Fibroblast of lung (primary cell): Measurements from ENCODE around the gene NCR1. TPM values are rescaled to one million over a fixed set of nuclear protein-coding genes. Genes with fewer than 3 reads are reported as not detected.

ENCODE experiments used
- DNase-seq, 2 donors: peaks; one replicate each; pipeline versions ENCODE4 v3.0.0 to v3.0.0-alpha.2; 2010; ENCODE audit warnings: low read depth in 2 of 2
- H2AFZ ChIP-seq: 2 replicates; pipeline ENCODE4 v1.5.1; 2012; ENCODE audit warnings: low read length, control low read depth, inconsistent platforms
- H3K27ac ChIP-seq: 2 replicates; pipeline ENCODE4 v1.5.1; 2011; ENCODE audit warnings: low read length, control low read depth; ENCODE audit not compliant: insufficient read depth
- H3K27me3 ChIP-seq: 2 replicates; pipeline ENCODE4 v1.5.1; 2011; ENCODE audit warnings: mild to moderate bottlenecking, low read length; ENCODE audit not compliant: control insufficient read depth, insufficient read depth
- H3K36me3 ChIP-seq: 2 replicates; pipeline ENCODE4 v1.5.1; 2011; ENCODE audit warnings: low read length; ENCODE audit not compliant: control insufficient read depth, insufficient read depth
- H3K4me1 ChIP-seq: 2 replicates; pipeline ENCODE4 v1.5.1; 2011; ENCODE audit warnings: low read length; ENCODE audit not compliant: control insufficient read depth, insufficient read depth; ENCODE audit errors: extremely low read depth
- H3K4me2 ChIP-seq: 2 replicates; pipeline ENCODE4 v1.5.1; 2011; ENCODE audit warnings: low read length, control low read depth; ENCODE audit not compliant: insufficient read depth; ENCODE audit errors: extremely low read depth
- H3K4me3 ChIP-seq, 4 experiments: fragments of 200-600 bp in 1 of 4; sonication (generic) in 1 of 4; replicated peaks in 1 of 4; 2 replicates each; pipeline ENCODE4 v1.5.1; 2011 to 2016; ENCODE audit warnings: low read length in 4 of 4, low read depth in 3 of 4, mild to moderate bottlenecking in 3 of 4, control low read depth in 2 of 4, inconsistent platforms in 1 of 4, mixed read lengths in 1 of 4; ENCODE audit not compliant: insufficient read depth in 1 of 4; ENCODE audit errors: control extremely low read depth in 1 of 4
- H3K79me2 ChIP-seq: 2 replicates; pipeline ENCODE4 v1.5.1; 2012; ENCODE audit warnings: mild to moderate bottlenecking, low read length, inconsistent platforms; ENCODE audit not compliant: control insufficient read depth, insufficient read depth
- H3K9ac ChIP-seq: 2 replicates; pipeline ENCODE4 v1.5.1; 2011; ENCODE audit warnings: mild to moderate bottlenecking, low read length, control low read depth; ENCODE audit not compliant: insufficient read depth
- H3K9me3 ChIP-seq: 2 replicates; pipeline ENCODE4 v1.5.1; 2012; ENCODE audit warnings: low read depth, low read length; ENCODE audit not compliant: control insufficient read depth, insufficient read depth
- H4K20me1 ChIP-seq: 2 replicates; pipeline ENCODE4 v1.5.1; 2011; ENCODE audit warnings: low read length; ENCODE audit not compliant: control insufficient read depth, insufficient read depth; ENCODE audit errors: extremely low read depth
- EZH2 ChIP-seq: IDR thresholded peaks from 2 replicates; pipeline ENCODE4 v1.5.1; 2012; ENCODE audit warnings: low read length, control low read depth, mild to moderate bottlenecking; ENCODE audit errors: missing control alignments
- polyA plus RNA-seq, 2 donors: library from polyadenylated mRNA; depleted of rRNA in 1 of 2; stranded (reverse) in 1 of 2; unstranded in 1 of 2; fragments of >200 nt; gene quantifications; 2 replicates each; pipeline ENCODE4 v1.2.1, GENCODE V29; 2011 to 2012; ENCODE audit warnings: missing spikeins in 1 of 2
- total RNA-seq: library from RNA; depleted of rRNA; stranded (reverse); fragments of >200 nt; gene quantifications from 2 replicates; pipeline ENCODE4 v1.2.1, GENCODE V29; 2014
- TF ChIP-seq, protein P1 (sequence below), 2 donors: IDR thresholded peaks in 1 of 2; conservative IDR thresholded peaks in 1 of 2; 1 replicate in 1 of 2; 2 replicates in 1 of 2; pipeline ENCODE4 v1.5.1; 2011 to 2012; ENCODE audit warnings: low read length in 2 of 2, control low read depth in 1 of 2, inconsistent platforms in 1 of 2, low read depth in 1 of 2, mild to moderate bottlenecking in 1 of 2

NCR1 gene
- total and polyA plus RNA-seq, 2 donors (not counting 1 experiment from before 2014, with no cell fraction given) = not detected

DNA sequence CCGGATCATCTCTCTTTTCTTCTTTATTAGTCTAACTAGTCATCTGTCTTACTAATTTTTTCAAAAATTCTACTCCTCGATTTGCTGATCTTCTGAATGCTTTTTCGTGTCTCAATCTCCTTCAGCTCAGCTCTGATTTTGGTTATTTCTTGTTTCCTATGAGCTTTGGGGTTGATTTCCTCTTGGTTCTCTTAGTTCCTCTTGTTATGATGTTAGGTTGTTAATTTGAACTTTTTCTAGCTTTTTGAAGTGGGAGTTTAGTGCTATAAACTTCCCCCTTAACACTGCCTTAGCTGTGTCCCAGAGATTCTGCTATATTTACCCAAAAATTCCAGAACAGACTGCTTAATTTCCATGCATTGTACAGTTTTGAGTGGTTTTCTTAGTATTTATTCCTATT, 28.5 kb upstream of the NCR1 start:
- H3K27ac ChIP-seq = no peak overlapping the region
- H3K4me1 ChIP-seq = no peaks in the 10 kb centered on the region
- no peak for DNase-seq
- no peak overlapping the region for H2AFZ ChIP-seq
- no peak overlapping the region for H3K4me3 ChIP-seq
- TF ChIP-seq, protein P1, sequence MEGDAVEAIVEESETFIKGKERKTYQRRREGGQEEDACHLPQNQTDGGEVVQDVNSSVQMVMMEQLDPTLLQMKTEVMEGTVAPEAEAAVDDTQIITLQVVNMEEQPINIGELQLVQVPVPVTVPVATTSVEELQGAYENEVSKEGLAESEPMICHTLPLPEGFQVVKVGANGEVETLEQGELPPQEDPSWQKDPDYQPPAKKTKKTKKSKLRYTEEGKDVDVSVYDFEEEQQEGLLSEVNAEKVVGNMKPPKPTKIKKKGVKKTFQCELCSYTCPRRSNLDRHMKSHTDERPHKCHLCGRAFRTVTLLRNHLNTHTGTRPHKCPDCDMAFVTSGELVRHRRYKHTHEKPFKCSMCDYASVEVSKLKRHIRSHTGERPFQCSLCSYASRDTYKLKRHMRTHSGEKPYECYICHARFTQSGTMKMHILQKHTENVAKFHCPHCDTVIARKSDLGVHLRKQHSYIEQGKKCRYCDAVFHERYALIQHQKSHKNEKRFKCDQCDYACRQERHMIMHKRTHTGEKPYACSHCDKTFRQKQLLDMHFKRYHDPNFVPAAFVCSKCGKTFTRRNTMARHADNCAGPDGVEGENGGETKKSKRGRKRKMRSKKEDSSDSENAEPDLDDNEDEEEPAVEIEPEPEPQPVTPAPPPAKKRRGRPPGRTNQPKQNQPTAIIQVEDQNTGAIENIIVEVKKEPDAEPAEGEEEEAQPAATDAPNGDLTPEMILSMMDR (conservative IDR thresholded peaks at IDR 0.05 in 1 of 2, IDR thresholded peaks at IDR 0.05 in 1 of 2; ENCODE audit: low read depth in 1 of 2, low read length in 2 of 2) = no peak
- TF ChIP-seq EZH2 = no peak
- H3K79me2 ChIP-seq = no peaks in the 10 kb centered on the region
- H3K4me2 ChIP-seq = no peak overlapping the region
- no peak overlapping the region for H3K9ac ChIP-seq
- no peaks in the 10 kb centered on the region for H4K20me1 ChIP-seq
- no peaks in the 10 kb centered on the region for H3K9me3 ChIP-seq
- H3K36me3 ChIP-seq = no peaks in the 10 kb centered on the region
- no peaks in the 10 kb centered on the region for H3K27me3 ChIP-seq

DNA sequence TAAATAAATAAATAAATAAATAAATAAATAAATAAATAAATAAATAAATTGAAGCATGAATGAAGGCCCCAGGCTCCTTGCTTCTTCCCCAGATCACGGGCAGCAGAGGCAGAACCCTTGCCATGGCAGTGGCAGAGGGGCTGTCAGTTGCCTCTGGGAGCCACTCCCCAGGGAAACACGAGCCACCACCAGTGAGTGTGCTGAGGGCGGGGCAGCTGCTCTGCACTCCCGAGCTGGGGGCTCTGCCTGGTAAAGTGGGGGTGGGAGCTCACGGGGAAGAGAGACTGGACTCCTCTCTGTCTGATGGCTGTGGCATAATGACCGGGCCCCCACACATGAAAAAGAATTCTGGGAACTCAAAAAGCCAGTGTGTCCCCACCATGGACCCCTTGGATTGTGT, 24.1 kb upstream of the NCR1 start:
- no peaks in the 10 kb centered on the region for H3K4me1 ChIP-seq
- no peak for TF ChIP-seq EZH2
- TF ChIP-seq, protein P1 (conservative IDR thresholded peaks at IDR 0.05 in 1 of 2, IDR thresholded peaks at IDR 0.05 in 1 of 2; ENCODE audit: low read depth in 1 of 2, low read length in 2 of 2) = no peak
- H3K4me3 ChIP-seq = no peak overlapping the region
- H4K20me1 ChIP-seq = no peaks in the 10 kb centered on the region
- no peaks in the 10 kb centered on the region for H3K9me3 ChIP-seq
- H3K4me2 ChIP-seq = no peak overlapping the region
- H3K27me3 ChIP-seq = no peaks in the 10 kb centered on the region
- no peak overlapping the region for H3K9ac ChIP-seq
- H2AFZ ChIP-seq = no peak overlapping the region
- no peak for DNase-seq
- H3K36me3 ChIP-seq = no peaks in the 10 kb centered on the region
- no peaks in the 10 kb centered on the region for H3K79me2 ChIP-seq
- no peak overlapping the region for H3K27ac ChIP-seq

DNA sequence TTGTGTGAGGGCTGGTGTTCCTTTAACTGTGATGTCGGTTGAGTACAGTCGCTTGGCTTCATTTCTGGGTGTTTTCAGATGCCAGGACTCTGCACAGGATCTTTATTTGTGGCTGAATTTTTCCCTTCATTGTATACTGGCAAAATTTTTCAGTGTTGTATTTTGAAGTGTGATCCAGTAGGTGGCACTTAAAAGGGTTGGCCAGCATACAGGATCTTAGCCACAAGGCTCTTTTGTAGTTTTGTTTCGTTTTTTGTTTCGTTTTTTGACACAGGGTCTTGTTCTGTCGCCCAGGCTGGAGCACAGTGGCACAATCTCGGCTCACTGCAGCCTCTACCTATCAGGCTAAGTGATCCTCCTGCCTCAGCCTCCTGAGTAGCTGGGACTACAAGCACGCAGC, 23.2 kb upstream of the NCR1 start:
- no peak overlapping the region for H2AFZ ChIP-seq
- H3K9ac ChIP-seq = no peak overlapping the region
- H3K27ac ChIP-seq = no peak overlapping the region
- no peaks in the 10 kb centered on the region for H3K79me2 ChIP-seq
- H3K4me1 ChIP-seq = no peaks in the 10 kb centered on the region
- H3K36me3 ChIP-seq = no peaks in the 10 kb centered on the region
- no peaks in the 10 kb centered on the region for H3K9me3 ChIP-seq
- no peak for DNase-seq
- no peaks in the 10 kb centered on the region for H4K20me1 ChIP-seq
- no peak overlapping the region for H3K4me3 ChIP-seq
- no peak overlapping the region for H3K4me2 ChIP-seq
- no peak for TF ChIP-seq EZH2
- TF ChIP-seq, protein P1 (conservative IDR thresholded peaks at IDR 0.05 in 1 of 2, IDR thresholded peaks at IDR 0.05 in 1 of 2; ENCODE audit: low read depth in 1 of 2, low read length in 2 of 2) = no peak
- no peaks in the 10 kb centered on the region for H3K27me3 ChIP-seq
